Measurements from ENCODE around the gene TTC39C.
A peak's percentile ranks its signal among the peaks of the same experiment; 100 is the strongest.

TTC39C gene

GRCh38 chr18:24114924-24115549 lies 100.5 kb downstream of the TTC39C start:
- no peak overlapping the region for H3K4me3 ChIP-seq (ENCODE audit: low read depth, low read length)
- TF ChIP-seq CTCF (IDR thresholded peaks at IDR 0.05; ENCODE audit: low read depth, low read length) (no peak), POLR2A (IDR thresholded peaks at IDR 0.05; ENCODE audit: extremely low read depth, insufficient read length) (no peak), MYC (IDR thresholded peaks at IDR 0.05; ENCODE audit: low read depth, low read length) (no peak)
- TF ChIP-seq, protein P1, sequence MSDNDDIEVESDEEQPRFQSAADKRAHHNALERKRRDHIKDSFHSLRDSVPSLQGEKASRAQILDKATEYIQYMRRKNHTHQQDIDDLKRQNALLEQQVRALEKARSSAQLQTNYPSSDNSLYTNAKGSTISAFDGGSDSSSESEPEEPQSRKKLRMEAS (IDR thresholded peaks at IDR 0.05; ENCODE audit: low read depth, low read length) = no peak
- no peak for DNase-seq (ENCODE audit: low read depth)

DNA sequence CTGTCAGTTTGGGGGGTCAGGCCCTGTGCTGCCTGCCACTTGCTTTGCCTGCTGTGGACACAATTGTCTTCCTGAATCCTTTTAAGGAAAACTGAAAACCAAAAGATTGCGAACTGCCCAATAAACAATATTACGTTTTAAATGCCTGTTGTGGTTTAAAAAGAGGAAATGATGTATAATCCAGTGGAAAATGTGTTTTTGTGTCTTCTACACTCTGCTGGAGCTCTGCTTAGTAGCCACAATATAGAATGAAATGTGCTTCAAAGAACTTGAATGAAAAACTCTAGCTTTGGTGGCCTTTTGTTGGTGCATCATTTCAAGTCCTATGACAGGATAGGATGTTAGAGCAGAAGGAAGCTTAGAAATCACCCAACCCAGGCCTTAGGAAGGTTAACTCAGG lies 101.1 kb downstream of the TTC39C start:
- DNase-seq (ENCODE audit: low read depth) = peak; percentile 41
- no peak for TF ChIP-seq POLR2A (IDR thresholded peaks at IDR 0.05; ENCODE audit: extremely low read depth, insufficient read length)
- TF ChIP-seq CTCF (IDR thresholded peaks at IDR 0.05; ENCODE audit: low read depth, low read length) = no peak
- TF ChIP-seq MYC (IDR thresholded peaks at IDR 0.05; ENCODE audit: low read depth, low read length) = no peak
- TF ChIP-seq, protein P1 (IDR thresholded peaks at IDR 0.05; ENCODE audit: low read depth, low read length) = no peak
- no peak overlapping the region for H3K4me3 ChIP-seq (ENCODE audit: low read depth, low read length)

DNA sequence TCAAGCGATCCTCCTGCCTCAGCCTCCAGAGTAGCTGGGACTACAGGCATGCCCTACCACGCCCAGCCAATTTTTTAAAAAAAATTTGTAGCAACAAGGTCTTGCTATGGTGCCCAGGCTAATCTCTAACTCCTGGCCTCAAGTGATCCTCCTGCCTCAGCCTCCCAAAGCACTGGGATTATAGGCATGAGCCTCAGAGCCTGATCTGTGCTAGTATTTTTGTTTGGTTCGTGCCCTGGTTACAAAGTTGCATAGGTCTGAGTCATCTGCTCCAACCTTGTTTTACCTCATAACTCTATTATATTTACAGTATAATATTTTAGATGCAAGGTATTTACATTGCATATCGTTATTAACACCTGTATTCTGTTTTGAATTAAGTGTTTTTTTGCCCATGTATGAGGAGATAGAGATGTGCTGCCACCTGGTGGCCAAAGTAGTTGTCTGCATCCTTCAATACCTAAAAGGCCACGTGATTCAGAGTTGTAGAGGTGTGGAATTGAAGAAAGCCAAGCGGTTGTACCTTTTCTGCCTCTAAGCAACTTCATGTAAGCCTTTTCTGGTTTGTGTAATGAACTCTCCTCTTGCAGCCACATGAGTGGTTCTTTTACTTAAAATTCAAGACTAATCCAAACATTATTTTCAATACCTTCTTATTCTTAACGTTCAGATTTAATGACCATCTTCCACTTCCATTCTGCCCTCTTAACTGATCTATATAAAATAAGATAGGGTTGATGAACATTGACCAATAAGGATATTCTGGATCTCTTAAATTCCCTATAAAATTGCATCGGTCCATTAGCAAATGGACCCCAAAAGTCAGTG lies 104.4 kb downstream of the TTC39C start:
- TF ChIP-seq POLR2A (IDR thresholded peaks at IDR 0.05; ENCODE audit: extremely low read depth, insufficient read length) (no peak), CTCF (IDR thresholded peaks at IDR 0.05; ENCODE audit: low read depth, low read length) (peak; percentile 61), MYC (IDR thresholded peaks at IDR 0.05; ENCODE audit: low read depth, low read length) (no peak)
- TF ChIP-seq, protein P1 (IDR thresholded peaks at IDR 0.05; ENCODE audit: low read depth, low read length) = peak; percentile 94
- peak; percentile 73 for DNase-seq (ENCODE audit: low read depth)
- H3K4me3 ChIP-seq (ENCODE audit: low read depth, low read length) = no peak overlapping the region

DNA sequence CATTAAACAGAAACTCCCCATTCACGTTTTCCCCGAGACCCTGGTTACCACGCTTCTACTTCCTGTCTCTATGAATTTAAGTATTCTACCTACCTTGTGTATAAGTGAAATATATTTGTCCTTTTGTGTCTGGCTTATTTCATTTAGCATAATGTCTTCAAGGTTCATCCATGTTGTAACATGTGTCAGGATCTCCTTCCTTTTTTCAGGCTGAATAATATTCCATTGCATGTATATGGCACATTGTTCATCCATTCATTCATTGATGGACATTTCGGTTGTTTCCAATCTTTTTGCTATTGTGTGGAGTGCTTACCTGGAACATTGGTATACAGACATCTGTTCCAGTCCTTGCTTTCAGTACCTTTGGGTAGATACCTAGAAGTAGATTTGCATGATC lies 106.1 kb downstream of the TTC39C start:
- TF ChIP-seq POLR2A (IDR thresholded peaks at IDR 0.05; ENCODE audit: extremely low read depth, insufficient read length) (no peak), MYC (IDR thresholded peaks at IDR 0.05; ENCODE audit: low read depth, low read length) (no peak), CTCF (IDR thresholded peaks at IDR 0.05; ENCODE audit: low read depth, low read length) (no peak)
- TF ChIP-seq, protein P1 (IDR thresholded peaks at IDR 0.05; ENCODE audit: low read depth, low read length) = no peak
- H3K4me3 ChIP-seq (ENCODE audit: low read depth, low read length) = no peak overlapping the region
- DNase-seq (ENCODE audit: low read depth) = no peak

DNA sequence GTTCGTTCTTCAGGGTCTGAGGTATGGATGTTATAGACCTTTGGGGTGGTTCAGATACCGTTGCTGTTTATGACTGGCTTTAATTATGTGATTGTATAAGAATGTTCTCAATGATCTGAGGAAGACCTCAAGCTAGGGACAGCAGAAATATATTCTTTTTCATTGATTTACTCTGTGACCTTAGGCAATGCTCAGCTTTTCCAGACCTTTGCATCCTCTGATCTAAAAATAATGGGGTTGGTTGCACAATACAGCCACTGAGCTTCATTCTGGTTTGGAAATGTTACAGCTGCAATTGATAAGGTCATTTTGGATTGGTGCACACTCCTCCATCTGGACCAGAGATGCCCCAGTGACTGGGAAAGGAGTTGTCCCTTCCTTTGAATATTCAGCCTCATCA lies 107.1 kb downstream of the TTC39C start:
- H3K4me3 ChIP-seq (ENCODE audit: low read depth, low read length) = no peak overlapping the region
- TF ChIP-seq POLR2A (IDR thresholded peaks at IDR 0.05; ENCODE audit: extremely low read depth, insufficient read length) (no peak), MYC (IDR thresholded peaks at IDR 0.05; ENCODE audit: low read depth, low read length) (no peak), CTCF (IDR thresholded peaks at IDR 0.05; ENCODE audit: low read depth, low read length) (no peak)
- TF ChIP-seq, protein P1 (IDR thresholded peaks at IDR 0.05; ENCODE audit: low read depth, low read length) = no peak
- DNase-seq (ENCODE audit: low read depth) = no peak

All from NB4 (cell line).